ENCODE results near the gene DGKI. TPM values are rescaled to one million over a fixed set of nuclear protein-coding genes. Genes with fewer than 3 reads are reported as not detected.

The DGKI gene
- total RNA-seq, 1 experiment from 2014 or later: 0.79 TPM

GRCh38 chr7:137742051-137742450 lies 104.7 kb downstream of the DGKI start:
- Mint-ChIP-seq H3K27me3 (ENCODE audit: low read depth) (no peaks in the 10 kb centered on the region; the same call in 1 of the 2 replicates), H3K27ac (no peak overlapping the region), H3K36me3 (peaks cover 14% of the 10 kb centered on the region), H3K9me3 (peaks cover 27% of the 10 kb centered on the region), H3K4me1 (peaks cover 25% of the 10 kb centered on the region), H3K4me3 (no peak overlapping the region)
- DNase-seq (ENCODE audit: low spot score): no peak
- no peak for ATAC-seq
- CTCF ChIA-PET: no interaction called here
- TF ChIP-seq TCF7 (CRISPR knock-in tag; IDR thresholded peaks at IDR 0.05; ENCODE audit: low read depth) (no peak), ZSCAN18 (CRISPR knock-in tag; IDR thresholded peaks at IDR 0.05) (no peak), SMAD4 (CRISPR knock-in tag; IDR thresholded peaks at IDR 0.05) (no peak), TEAD4 (CRISPR knock-in tag; IDR thresholded peaks at IDR 0.05) (no peak), HMGXB4 (CRISPR knock-in tag; IDR thresholded peaks at IDR 0.05) (no peak)
- POLR2A ChIA-PET: no interaction called here

GRCh38 chr7:137741443-137741842 lies 105.3 kb downstream of the DGKI start:
- Mint-ChIP-seq H3K36me3 (peaks cover 14% of the 10 kb centered on the region), H3K4me1 (peaks cover 19% of the 10 kb centered on the region), H3K27ac (no peak overlapping the region), H3K27me3 (ENCODE audit: low read depth) (no peaks in the 10 kb centered on the region; the same call in 1 of the 2 replicates), H3K4me3 (no peak overlapping the region), H3K9me3 (peaks cover 27% of the 10 kb centered on the region)
- POLR2A ChIA-PET: no interaction called here
- ATAC-seq (no peak), DNase-seq (ENCODE audit: low spot score) (no peak)
- TF ChIP-seq RELA (CRISPR knock-in tag; IDR thresholded peaks at IDR 0.05; ENCODE audit: borderline replicate concordance) (no peak), ATF2 (CRISPR knock-in tag; IDR thresholded peaks at IDR 0.05; ENCODE audit: borderline replicate concordance, low read depth) (no peak), GABPB1 (CRISPR knock-in tag; IDR thresholded peaks at IDR 0.05) (no peak)
- CTCF ChIA-PET: no interaction called here

GRCh38 chr7:137734221-137734620 lies 112.6 kb downstream of the DGKI start:
- no peaks in the 10 kb centered on the region for H3K27me3 Mint-ChIP-seq (ENCODE audit: low read depth)
- H3K27ac Mint-ChIP-seq: no peak overlapping the region
- ChIA-PET POLR2A (no interaction called here), CTCF (interaction anchor here (1.0 kb wide), 1 partner anchor 108 kb away, joined by 3 read pairs; no protein-coding TSS in a partner anchor)
- H3K9me3 Mint-ChIP-seq: no peaks in the 10 kb centered on the region
- H3K4me1 Mint-ChIP-seq: peaks cover 5% of the 10 kb centered on the region; the same call in 1 of the 2 replicates
- TF ChIP-seq FOXK1 (CRISPR knock-in tag; IDR thresholded peaks at IDR 0.05) (no peak), MLX (CRISPR knock-in tag; IDR thresholded peaks at IDR 0.05) (no peak), SOX15 (CRISPR knock-in tag; IDR thresholded peaks at IDR 0.05) (no peak), NR3C1 (CRISPR knock-in tag; conservative IDR thresholded peaks at IDR 0.05; ENCODE audit: low read depth) (no peak), ZNF219 (CRISPR knock-in tag; IDR thresholded peaks at IDR 0.05; ENCODE audit: borderline replicate concordance) (no peak)
- DNase-seq (ENCODE audit: low spot score): no peak
- H3K36me3 Mint-ChIP-seq: no peaks in the 10 kb centered on the region
- no peak for ATAC-seq
- H3K4me3 Mint-ChIP-seq: no peak overlapping the region

GRCh38 chr7:137732168-137732567 lies 114.6 kb downstream of the DGKI start:
- Mint-ChIP-seq H3K4me1 (peaks cover 5% of the 10 kb centered on the region; the same call in 1 of the 2 replicates), H3K27me3 (ENCODE audit: low read depth) (no peaks in the 10 kb centered on the region), H3K9me3 (no peaks in the 10 kb centered on the region), H3K36me3 (no peaks in the 10 kb centered on the region), H3K27ac (no peak overlapping the region), H3K4me3 (no peak overlapping the region)
- no peak for ATAC-seq
- ChIA-PET POLR2A (no interaction called here), CTCF (no interaction called here)
- TF ChIP-seq ZNF512 (CRISPR knock-in tag; IDR thresholded peaks at IDR 0.05; ENCODE audit: borderline replicate concordance) (no peak), TEAD4 (CRISPR knock-in tag; IDR thresholded peaks at IDR 0.05) (no peak), IRF2 (CRISPR knock-in tag; IDR thresholded peaks at IDR 0.05; ENCODE audit: borderline replicate concordance, low read depth) (no peak)
- no peak for DNase-seq (ENCODE audit: low spot score)
